HG02885 (cell line): ENCODE measurements around the gene SEC24D.
"Not testable (repeated sequence)": the region's sequence is repeated elsewhere in the genome, so short reads cannot be mapped to it uniquely, and the experiment has no call there.

ENCODE experiments used
- ATAC-seq: cut with Tn5 transposase; IDR thresholded peaks from one replicate; pipeline ENCODE4 v1.9.1; 2021; ENCODE audit warnings: mild to moderate bottlenecking; ENCODE audit not compliant: unreplicated experiment, poor library complexity

The SEC24D gene, protein sequence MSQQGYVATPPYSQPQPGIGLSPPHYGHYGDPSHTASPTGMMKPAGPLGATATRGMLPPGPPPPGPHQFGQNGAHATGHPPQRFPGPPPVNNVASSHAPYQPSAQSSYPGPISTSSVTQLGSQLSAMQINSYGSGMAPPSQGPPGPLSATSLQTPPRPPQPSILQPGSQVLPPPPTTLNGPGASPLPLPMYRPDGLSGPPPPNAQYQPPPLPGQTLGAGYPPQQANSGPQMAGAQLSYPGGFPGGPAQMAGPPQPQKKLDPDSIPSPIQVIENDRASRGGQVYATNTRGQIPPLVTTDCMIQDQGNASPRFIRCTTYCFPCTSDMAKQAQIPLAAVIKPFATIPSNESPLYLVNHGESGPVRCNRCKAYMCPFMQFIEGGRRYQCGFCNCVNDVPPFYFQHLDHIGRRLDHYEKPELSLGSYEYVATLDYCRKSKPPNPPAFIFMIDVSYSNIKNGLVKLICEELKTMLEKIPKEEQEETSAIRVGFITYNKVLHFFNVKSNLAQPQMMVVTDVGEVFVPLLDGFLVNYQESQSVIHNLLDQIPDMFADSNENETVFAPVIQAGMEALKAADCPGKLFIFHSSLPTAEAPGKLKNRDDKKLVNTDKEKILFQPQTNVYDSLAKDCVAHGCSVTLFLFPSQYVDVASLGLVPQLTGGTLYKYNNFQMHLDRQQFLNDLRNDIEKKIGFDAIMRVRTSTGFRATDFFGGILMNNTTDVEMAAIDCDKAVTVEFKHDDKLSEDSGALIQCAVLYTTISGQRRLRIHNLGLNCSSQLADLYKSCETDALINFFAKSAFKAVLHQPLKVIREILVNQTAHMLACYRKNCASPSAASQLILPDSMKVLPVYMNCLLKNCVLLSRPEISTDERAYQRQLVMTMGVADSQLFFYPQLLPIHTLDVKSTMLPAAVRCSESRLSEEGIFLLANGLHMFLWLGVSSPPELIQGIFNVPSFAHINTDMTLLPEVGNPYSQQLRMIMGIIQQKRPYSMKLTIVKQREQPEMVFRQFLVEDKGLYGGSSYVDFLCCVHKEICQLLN

DNA sequence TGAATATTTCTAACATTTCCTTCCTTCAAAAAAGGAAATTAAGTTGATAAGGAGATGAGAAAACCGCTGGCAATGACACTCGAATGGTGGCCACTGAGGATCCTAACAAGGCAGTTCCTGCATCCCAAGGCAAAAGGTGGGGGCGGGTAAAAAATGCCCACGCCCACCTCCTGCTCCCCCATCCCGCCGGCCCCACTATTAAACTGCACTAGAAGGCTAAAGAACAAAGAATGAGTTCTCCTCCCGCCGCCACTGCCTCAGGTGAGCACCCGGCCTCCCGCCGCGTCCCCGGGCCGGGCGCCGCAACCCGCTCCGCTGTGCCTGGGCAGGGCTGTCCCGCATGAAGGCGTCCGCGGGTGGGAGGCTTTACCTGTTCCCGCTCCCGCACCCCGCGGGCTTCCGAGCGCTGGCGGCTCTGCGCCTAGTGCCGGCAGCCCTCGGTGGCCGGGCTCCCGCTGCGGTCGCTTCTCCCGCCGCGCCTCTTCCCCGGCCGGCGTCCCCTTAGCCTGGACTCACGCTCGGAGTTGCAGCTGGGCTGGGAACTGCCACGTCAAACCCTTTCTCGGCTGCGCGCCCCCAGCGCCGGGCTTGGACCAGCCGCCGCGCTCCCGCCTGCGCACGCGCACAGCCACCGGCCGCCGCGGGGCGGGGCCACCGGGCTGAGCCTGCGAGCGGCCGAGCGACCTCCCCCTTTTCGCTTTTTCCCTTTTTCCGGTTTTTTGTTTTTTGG lies at the start of gene SEC24D:
Gene SEC24D, minus strand, starts transcription at position 556 of the 730 bp plus-strand sequence. CDS start 2,430 bp downstream, outside the sequence.
- peak; percentile 77 for ATAC-seq

DNA sequence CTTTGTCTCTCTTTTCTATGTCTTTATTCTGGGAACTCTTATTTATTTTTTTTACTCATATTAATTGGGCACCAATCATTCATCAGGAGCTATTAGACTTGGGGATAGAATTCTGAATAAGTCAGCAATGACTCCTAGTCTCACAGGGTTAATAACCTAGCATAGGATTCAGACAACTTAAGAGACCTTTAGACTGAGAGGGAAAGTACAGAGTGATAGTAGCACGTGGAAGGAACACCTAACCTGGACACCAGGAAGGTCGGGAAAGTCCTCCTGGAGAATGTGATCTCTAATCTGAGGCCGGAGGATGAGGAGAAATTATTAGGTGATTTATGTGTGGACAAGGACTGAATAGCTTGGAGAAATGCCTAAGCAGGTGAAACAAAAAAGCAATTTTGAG lies 48.8 kb upstream of the SEC24D start:
- no peak for ATAC-seq

DNA sequence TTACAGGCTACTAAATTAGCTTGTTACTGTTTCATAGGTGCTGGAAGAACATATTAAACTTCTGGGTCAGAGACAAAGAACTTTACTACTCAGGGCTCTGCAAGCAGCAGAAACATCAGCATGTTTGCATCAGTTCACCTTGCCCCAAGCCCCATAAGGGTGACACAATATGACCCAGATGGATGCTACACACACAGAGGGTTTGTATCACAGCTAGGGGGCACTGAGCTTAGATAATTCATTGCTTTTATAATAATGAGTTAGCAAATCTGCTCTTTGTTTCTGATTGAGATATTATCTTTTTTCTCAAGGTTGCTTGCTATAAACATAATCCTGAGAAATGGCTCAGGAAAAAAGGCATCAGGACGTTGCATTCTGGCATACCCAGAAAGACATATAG lies 47.9 kb upstream of the SEC24D start:
- no peak for ATAC-seq

DNA sequence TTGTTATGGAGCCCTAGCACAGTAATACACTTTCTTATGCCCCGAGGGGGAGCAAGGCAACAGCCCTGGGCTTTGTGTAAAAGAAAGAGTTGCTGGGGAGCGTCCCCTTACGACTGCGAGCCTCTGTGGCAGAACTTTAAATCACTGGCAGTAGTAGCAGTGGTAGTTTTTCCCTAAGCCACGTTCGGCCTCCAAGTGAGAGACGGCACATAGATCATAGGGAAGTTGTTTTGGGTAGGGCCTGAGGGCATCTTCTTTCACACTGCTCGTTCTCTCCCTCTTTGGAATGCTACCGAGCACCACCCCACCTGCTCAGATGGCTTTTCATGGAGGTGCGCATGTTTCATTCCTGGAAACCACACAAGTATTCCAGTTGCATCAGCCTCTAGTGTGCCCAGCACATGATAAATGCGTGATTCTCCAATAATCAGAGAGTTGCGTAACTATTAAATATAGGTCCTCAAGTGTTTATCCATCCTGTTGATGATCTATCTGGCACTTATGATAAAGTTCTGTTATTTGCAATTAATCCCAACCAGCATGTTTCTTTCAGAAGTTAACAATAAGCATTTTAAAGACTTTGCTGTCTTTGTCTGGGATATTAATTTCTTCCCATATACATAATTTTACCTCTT lies 45.7 kb upstream of the SEC24D start:
- no peak for ATAC-seq

DNA sequence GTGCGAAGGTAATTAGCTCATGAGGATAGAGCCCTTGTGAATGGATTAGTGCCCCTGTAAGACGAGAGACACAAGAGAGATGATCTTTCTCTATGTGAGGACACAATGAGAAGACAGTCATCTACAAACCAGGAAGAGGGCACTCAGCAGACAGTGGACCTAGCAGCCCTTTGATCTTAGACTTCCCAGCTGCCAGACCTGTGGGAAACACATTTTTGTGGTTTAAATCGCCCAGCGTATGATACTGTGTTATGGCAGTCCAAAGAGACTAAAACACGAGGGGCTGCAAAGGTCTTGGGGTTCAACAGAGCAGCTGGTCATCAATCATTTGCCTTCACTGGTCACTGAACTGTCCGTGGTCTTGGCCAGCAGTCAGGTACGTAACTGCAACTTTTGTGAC lies 43.5 kb upstream of the SEC24D start:
- ATAC-seq: no peak

DNA sequence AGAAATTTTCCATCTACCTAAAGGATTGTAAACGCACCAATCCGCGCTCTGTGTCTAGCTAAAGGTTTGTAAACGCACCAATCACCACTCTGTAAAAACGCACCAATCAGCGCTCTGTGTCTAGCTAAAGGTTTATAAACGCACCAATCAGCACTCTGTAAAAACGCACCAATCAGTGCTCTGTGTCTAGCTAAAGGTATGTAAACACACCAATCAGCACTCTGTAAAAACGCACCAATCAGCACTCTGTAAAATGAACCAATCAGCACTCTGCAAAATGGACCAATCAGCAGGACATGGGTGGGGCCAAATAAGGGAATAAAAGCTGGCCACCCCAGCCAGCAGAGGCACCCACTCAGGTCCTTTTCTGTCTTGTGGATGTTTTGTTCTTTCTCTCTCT lies 42.6 kb upstream of the SEC24D start:
- not testable (repeated sequence) for ATAC-seq

DNA sequence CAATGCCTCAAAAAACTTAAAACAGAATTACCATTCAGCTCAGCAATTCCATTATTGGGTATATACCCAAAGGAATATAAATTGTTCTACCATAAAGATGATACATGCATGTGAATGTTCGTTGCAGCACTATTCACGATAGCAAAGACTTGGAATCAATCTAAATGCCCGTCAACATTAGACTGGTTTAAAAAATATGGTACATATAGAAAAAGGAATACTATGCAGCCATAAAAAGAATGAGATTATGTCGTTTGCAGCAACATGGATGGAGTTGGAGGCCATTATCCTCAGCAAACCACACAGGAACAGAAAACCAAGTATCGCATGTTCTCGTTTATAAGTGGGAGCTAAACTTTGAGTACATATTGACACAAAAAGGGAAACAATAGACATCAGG lies 41.9 kb upstream of the SEC24D start:
- ATAC-seq: no peak

DNA sequence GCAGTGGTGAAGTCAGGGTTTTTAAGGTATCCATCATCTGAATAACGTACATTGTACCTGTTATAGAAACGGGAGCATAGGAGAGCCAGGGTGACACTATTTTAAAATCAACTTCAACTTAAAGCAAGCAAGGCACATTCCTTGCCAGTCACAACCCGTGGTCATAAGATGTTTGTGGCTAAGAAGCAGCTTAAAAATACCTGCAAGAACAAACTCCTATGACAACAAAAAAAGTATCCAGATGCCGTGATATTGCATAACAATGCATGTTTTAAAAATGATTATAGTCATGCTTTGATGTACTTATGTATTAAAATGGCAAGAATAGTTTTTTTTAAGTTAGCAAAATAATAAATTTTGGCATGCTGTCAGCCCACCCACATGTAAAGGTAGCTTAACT lies 36.3 kb upstream of the SEC24D start:
- no peak for ATAC-seq

DNA sequence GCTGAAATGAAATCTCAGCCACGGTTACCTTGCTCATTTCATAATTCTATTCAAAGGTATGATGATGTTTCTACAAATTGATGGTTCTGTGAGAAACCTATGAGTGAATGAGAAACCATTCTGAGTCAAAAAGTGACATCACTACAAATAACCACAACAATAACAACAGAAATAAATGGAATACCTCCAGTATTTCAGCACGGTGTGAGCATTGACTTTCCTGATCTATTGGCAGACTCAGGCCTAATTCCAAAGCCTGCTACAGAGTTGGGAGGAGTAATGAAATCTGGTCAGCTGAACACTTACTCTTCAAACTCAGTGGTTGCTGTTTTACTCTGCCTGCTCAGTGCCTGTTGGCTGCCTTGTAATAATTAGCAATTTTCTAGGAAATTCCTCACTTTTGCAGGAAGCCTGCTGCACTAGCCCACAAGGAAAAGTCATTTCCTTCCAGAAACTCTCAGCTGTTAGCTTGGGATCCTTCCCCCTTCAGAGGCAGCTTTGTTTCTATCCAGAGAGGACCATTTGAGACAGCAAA lies 33.9 kb upstream of the SEC24D start:
- ATAC-seq: peak; percentile 45

DNA sequence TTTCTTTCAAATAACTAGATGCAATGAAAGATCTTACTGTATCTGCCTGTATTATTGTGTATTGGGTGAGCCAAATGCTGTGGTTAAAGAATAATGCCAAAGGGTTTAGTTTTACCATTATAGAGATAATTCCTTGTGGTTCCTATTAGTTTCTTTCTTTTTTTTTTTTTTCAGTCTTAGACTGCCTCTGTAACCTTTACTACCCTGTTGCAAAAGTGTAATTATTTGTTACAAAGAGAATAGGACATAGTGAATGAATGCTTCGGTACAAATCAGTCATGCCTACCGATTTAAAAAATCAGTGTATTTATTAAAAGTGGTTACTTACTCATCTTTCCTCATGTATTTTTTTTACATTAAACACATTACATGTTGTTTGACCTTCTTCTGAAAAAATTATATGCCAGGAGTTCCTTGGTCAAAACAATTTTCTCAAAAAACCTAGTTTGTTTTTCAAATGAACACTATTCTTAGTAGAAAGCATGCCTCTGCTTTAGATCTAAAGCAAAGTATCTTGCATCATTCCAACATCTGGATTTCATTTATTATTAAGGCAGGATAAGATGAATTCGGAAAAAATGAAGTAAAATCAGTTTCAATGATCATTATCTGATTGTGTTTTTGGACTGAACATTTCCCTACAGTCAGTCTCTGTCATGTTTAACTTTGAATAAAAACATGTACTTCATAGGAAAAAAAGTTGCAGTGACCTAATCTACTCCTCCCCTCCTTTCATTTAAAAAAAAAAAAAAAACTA lies 31.6 kb upstream of the SEC24D start:
- no peak for ATAC-seq

DNA sequence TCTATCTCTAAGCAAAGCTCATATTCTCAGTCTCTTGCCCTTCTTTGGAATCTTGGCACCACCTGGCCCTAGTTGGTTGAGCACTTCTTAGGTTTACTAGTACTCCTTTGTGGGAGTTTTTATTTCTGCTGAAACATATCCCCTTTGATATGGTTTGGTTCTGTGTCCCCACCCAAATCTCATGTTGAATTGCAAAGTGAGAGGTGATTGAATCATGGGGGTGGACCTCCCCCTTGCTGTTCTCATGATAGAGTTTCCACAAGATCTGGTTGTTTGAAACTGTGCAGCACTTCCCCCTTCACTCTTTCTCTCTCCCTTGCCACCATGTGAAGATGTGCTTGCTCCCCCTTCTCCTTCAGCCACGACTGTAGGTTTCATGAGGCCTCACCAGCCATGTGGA lies 30.5 kb upstream of the SEC24D start:
- no peak for ATAC-seq

DNA sequence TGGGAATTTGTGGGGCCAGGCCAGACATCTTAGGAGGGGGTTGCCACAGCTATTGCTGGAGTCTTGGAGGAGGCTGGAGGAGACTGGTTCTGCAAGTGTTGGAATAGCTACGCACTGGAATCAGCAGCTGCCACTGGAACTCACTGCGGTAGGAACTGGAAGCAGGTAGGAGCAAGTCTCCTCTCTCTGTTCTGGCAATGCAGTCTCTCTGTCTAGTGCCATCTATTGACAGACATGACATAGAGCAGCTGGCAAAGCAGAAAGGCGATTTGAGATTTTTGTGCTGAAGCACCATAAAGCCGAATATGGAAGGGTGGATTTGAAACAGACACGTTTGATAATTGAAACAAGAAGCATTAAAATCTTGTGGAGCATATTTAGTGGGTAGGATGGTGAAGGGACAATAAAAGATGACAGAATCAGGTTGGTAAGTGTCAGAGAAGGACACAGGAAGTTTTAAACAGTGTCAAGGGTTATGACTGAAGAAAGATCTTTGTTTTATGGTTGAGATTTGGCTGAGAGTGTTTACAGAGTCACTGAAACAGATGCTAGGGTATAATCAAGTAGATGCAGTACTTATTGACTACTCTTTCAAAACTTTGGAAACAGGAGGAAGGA lies 29.3 kb upstream of the SEC24D start:
- ATAC-seq: peak; percentile 90

DNA sequence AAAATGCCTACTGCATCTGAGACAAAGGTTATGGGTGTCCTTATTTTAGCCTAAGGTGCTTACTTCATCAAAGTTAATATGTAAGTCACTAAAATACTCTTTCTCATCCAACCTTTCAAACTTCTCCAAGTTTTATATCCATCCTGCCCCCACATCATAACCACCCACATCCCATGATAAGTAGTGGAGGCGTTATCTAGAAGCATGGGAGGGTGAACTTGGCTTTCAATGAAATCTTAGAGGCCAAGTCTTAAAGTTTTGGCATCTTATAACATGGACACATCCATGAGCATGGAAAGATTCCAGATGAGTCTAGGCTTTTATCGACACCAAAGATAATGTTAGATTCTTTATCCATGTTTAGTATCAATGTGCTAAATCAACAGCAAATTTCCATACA lies 22.9 kb upstream of the SEC24D start:
- ATAC-seq: no peak

DNA sequence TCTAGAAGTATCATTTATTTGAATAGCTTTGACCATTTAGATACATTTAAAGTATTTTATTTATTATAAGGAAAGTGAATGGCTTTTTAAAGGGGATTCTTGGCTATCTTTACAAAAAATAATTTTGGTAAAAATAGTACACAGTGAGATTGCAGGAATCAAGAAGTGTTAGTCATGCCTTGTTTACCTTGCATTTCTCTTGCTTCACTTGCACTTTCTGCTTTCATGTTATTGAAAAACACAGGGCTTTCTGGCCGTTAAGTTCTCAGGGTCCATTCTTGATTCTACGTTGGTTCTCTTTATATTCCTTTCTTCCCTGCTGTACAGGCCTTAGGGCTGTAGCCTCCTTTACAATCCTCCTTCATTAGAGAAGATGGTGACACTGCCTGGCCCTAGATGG lies 21.8 kb upstream of the SEC24D start:
- ATAC-seq: no peak

DNA sequence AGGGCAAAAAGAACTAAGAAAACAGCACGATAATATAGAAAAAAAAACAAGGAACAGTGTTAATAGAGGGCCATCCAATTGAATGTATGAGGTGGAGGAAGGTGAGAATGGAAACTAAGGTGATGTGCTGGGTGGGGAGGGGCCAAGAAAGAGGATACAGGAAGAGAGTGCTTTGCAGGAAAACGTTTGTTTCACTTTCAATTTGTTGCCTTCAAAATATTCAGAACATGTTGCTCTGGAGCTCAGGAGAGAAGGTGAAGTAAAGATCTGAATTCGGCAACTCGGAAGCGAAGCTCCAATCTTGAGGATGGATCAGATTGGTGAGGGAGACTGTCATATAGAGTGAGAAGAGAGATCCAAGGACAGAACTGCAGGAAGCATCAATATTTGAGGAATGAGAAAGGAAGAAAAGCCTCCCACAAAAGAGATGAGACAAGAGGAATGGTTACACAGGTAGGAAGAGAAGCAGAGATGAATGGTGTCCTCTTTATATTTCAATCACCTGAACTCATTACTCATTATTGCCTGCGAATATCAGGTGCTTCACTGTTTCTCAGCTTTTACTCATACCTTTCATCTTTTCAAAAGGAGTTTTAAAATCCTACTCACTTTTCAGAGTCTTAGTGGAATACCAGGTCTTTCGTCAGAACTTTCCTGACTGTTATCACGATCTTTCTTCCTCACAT lies 14.7 kb upstream of the SEC24D start:
- peak; percentile 77 for ATAC-seq

DNA sequence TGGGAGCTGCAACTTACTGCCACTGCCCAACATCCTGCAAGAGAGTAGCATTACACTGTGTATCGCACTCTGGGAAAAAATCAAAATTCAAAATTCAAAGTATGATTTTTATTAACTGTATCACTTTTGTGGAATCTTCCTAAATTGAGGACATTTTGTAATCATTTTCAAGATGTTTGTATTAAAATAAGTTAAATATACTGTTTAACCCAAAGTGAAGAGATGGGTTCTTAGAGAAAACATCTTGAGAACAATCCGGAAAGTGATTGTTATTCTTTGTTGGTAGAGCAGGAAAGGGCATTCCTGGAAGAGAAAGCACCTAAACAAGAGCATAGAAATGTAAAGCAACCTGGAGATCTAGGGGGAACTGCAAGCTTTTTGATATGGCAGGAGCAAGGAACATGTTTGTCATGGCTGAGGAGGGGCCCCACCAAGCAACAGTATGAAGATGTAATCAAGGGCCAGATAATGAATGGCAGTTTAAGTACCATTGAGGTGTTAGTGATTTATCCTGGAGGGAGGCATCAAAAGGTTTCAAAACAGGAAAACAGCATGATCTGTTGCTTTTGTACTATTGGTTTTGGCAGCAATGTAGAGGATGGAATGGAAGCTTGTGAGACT lies 14.1 kb upstream of the SEC24D start:
- ATAC-seq: peak; percentile 15

DNA sequence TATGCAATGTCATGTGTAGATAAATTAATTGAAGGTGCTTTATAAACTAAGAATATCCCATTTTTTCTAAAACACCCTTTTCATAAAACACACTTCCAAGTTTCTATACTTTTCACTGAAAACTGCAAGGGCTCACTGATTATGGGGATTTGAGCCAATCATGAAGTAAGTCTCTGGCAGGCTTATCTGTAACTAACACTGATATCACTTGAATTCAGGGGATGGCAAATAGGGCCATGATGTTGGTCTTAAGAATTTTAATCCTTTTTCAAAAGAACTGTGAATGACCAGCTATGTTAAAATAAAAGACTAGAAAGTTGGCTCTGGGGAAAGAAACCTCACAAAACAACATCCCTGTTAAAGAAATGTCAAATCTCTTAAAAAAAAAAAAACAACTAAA lies 13.0 kb upstream of the SEC24D start:
- ATAC-seq: no peak

DNA sequence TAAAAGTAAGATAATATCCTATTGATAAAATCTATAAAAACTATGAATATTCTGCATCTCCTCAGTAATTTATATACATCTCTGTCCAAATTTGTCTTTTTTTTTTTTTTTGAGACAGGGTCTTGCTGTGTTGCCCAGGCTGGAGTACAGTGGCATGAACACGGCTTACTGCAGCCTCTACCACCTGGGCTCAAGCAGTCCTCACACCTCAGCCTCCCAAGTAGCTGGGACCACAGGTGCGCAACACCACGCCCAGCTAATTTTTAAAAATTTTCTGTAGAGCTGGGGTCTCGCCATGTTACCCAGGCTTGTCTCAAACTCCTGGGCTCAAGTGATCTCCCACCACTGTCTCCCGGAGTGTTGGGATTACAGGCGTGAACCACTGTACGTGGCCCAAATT lies 12.3 kb upstream of the SEC24D start:
- no peak for ATAC-seq
